Ascending aorta (tissue), 2 donors: ENCODE measurements around the gene COG4. TPM values are rescaled to one million over a fixed set of nuclear protein-coding genes. Genes with fewer than 3 reads are reported as not detected.

Experiments used
- DNase-seq, 2 donors: peaks; one replicate each; pipeline ENCODE4 v3.0.0-alpha.2; 2019; ENCODE audit warnings: low spot score in 2 of 2
- H3K27ac ChIP-seq, 2 donors: fragments of 200-600 bp; sonication (generic); one replicate each; pipeline ENCODE4 v1.5.1; 2016 to 2017; ENCODE audit warnings: mild to moderate bottlenecking in 1 of 2
- H3K27me3 ChIP-seq: fragments of 200-600 bp; sonication (generic); one replicate; pipeline ENCODE4 v1.5.1; 2017
- H3K36me3 ChIP-seq, 2 donors: fragments of 200-600 bp; sonication (generic); one replicate each; pipeline ENCODE4 v1.5.1; 2016
- H3K4me1 ChIP-seq, 2 donors: fragments of 200-600 bp; sonication (generic); one replicate each; pipeline ENCODE4 v1.5.1; 2016 to 2017; ENCODE audit warnings: mild to moderate bottlenecking in 1 of 2
- H3K4me3 ChIP-seq, 2 donors: fragments of 200-600 bp; sonication (generic); one replicate each; pipeline ENCODE4 v1.5.1; 2016 to 2017; ENCODE audit warnings: mild to moderate bottlenecking in 1 of 2
- H3K9me3 ChIP-seq, 2 donors: fragments of 200-600 bp; sonication (generic); one replicate each; pipeline ENCODE4 v1.5.1; 2016
- CTCF ChIP-seq, 3 experiments: fragments of 200-600 bp in 2 of 3; fragments of 450-650 bp in 1 of 3; sonication (generic) in 2 of 3; IDR thresholded peaks; one replicate each; pipeline ENCODE4 v1.5.1; 2016 to 2019; ENCODE audit warnings: antibody characterized with exemption in 3 of 3, mild to moderate bottlenecking in 1 of 3, moderate library complexity in 1 of 3
- intact Hi-C: fragments of 100-400 bp; cut with DNase I; formaldehyde crosslinking; loops from one replicate; pipeline ENCODE4 v1.15.1; 2023
- total RNA-seq: library from RNA; depleted of rRNA; stranded (reverse); fragments of >200 nt; gene quantifications from one replicate; pipeline ENCODE4 v1.1.0, GENCODE V29; 2016

The COG4 gene
- total RNA-seq, 1 donor from 2014 or later = 59.1 TPM

- H3K4me3 ChIP-seq = no peak overlapping the region
- no peaks in the 10 kb centered on the region for H3K27me3 ChIP-seq
- TF ChIP-seq CTCF (IDR thresholded peaks at IDR 0.05) = no peak
- intact Hi-C loops = no loop called here
- peaks cover 0 to 7% of the 10 kb centered on the region in 2 donors for H3K4me1 ChIP-seq
- no peaks in the 10 kb centered on the region for H3K9me3 ChIP-seq
- H3K36me3 ChIP-seq = peaks cover 42 to 71% of the 10 kb centered on the region in 2 donors
- peak overlapping the region in 1 of 2 donors; percentile 18 for H3K27ac ChIP-seq
- no peak for DNase-seq
Observed at GRCh38 chr16:70478912-70479341, 44.4 kb downstream of the COG4 start.

GRCh38 chr16:70478169-70478568 is 45.2 kb downstream of the COG4 start:
- no peak for DNase-seq
- Histone ChIP-seq H3K27ac (no peak overlapping the region), H3K27me3 (no peaks in the 10 kb centered on the region), H3K4me3 (no peak overlapping the region), H3K36me3 (peaks cover 42 to 71% of the 10 kb centered on the region in 2 donors), H3K4me1 (peaks cover 0 to 7% of the 10 kb centered on the region in 2 donors), H3K9me3 (no peaks in the 10 kb centered on the region)
- TF ChIP-seq CTCF (IDR thresholded peaks at IDR 0.05) = no peak
- intact Hi-C loops = no loop called here

- H3K27me3 ChIP-seq = no peaks in the 10 kb centered on the region
- H3K36me3 ChIP-seq = peaks cover 43 to 76% of the 10 kb centered on the region in 2 donors
- peaks cover 0 to 7% of the 10 kb centered on the region in 2 donors for H3K4me1 ChIP-seq
- TF ChIP-seq CTCF (IDR thresholded peaks at IDR 0.05) = no peak
- H3K4me3 ChIP-seq = no peak overlapping the region
- peak overlapping the region; percentile 38 to 44 for H3K27ac ChIP-seq
- no peaks in the 10 kb centered on the region for H3K9me3 ChIP-seq
- intact Hi-C loops = no loop called here
- no peak for DNase-seq
Observed at GRCh38 chr16:70476272-70477020, 46.9 kb downstream of the COG4 start.

GRCh38 chr16:70475054-70475871 is 48.1 kb downstream of the COG4 start:
- intact Hi-C loops = no loop called here
- H3K36me3 ChIP-seq = peaks cover 31 to 71% of the 10 kb centered on the region in 2 donors
- no peak for TF ChIP-seq CTCF (IDR thresholded peaks at IDR 0.05)

GRCh38 chr16:70474320-70475053 is 48.9 kb downstream of the COG4 start:
- peaks cover 24 to 64% of the 10 kb centered on the region in 2 donors for H3K36me3 ChIP-seq
- intact Hi-C loops = no loop called here

More at GRCh38 chr16:70475054-70475871, 48.1 kb downstream of the COG4 start:
- no peaks in the 10 kb centered on the region for H3K27me3 ChIP-seq
- H3K4me3 ChIP-seq = no peak overlapping the region
- H3K9me3 ChIP-seq = no peaks in the 10 kb centered on the region
- no peak overlapping the region for H3K27ac ChIP-seq
- H3K4me1 ChIP-seq = peaks cover 0 to 7% of the 10 kb centered on the region in 2 donors
- DNase-seq = no peak

More at GRCh38 chr16:70474320-70475053, 48.9 kb downstream of the COG4 start:
- no peak for TF ChIP-seq CTCF (IDR thresholded peaks at IDR 0.05)
- Histone ChIP-seq H3K27me3 (no peaks in the 10 kb centered on the region), H3K27ac (no peak overlapping the region), H3K9me3 (no peaks in the 10 kb centered on the region), H3K4me3 (no peak overlapping the region), H3K4me1 (peaks cover 0 to 7% of the 10 kb centered on the region in 2 donors)
- DNase-seq = no peak
